HepG2 (cell line): ENCODE results near the gene WIZ. TPM values are rescaled to one million over a fixed set of nuclear protein-coding genes. Genes with fewer than 3 reads are reported as not detected.

Experiments used
- BCL6 ChIP-seq: IDR thresholded peaks from 2 replicates; pipeline ENCODE4 v1.6.1; 2016; ENCODE audit warnings: missing genetic modification reagents, missing compliant biosample characterization
- BRD4 ChIP-seq: sonication (generic); formaldehyde crosslinking; IDR thresholded peaks from 2 replicates; pipeline ENCODE4 v1.4.0; 2020; ENCODE audit warnings: missing genetic modification reagents
- CCDC6 ChIP-seq: sonication (generic); formaldehyde crosslinking; IDR thresholded peaks from 2 replicates; pipeline ENCODE4 v1.8.1; 2022; ENCODE audit warnings: mild to moderate bottlenecking, missing genetic modification reagents, moderate library complexity
- CREB3 ChIP-seq: sonication (generic); formaldehyde crosslinking; IDR thresholded peaks from 2 replicates; pipeline ENCODE4 v1.5.0; 2020; ENCODE audit warnings: missing genetic modification reagents
- HNRNPUL1 ChIP-seq: fragments of 200-400 bp; formaldehyde crosslinking; IDR thresholded peaks from 2 replicates; pipeline ENCODE4 v1.6.1; 2017; ENCODE audit warnings: low read depth, mild to moderate bottlenecking, low read length, moderate library complexity
- IRF9 ChIP-seq: sonication (generic); formaldehyde crosslinking; IDR thresholded peaks from 2 replicates; pipeline ENCODE4 v1.8.0; 2022; ENCODE audit warnings: missing genetic modification reagents, mild to moderate bottlenecking, borderline replicate concordance
- NCOA5 ChIP-seq: sonication (generic); formaldehyde crosslinking; IDR thresholded peaks from 2 replicates; pipeline ENCODE4 v1.4.0; 2020; ENCODE audit warnings: missing genetic modification reagents
- RBM22 ChIP-seq: fragments of 200-400 bp; formaldehyde crosslinking; optimal IDR thresholded peaks from 2 replicates; pipeline ENCODE3; 2017; ENCODE audit warnings: mild to moderate bottlenecking, low read length, moderate library complexity
- SAP130 ChIP-seq: IDR thresholded peaks from 2 replicates; pipeline ENCODE4 v1.6.1; 2016; ENCODE audit warnings: low read depth
- SP1 ChIP-seq, 2 experiments: fragments of 450-650 bp in 1 of 2; sonication (generic) in 1 of 2; formaldehyde crosslinking in 1 of 2; IDR thresholded peaks; 2 replicates each; pipeline versions ENCODE4 v1.4.0 to v1.6.1; 2016 to 2020; ENCODE audit warnings: missing genetic modification reagents in 1 of 2
- TCF12 ChIP-seq, 2 experiments: fragments of 450-650 bp in 1 of 2; sonication (generic) in 1 of 2; formaldehyde crosslinking in 1 of 2; IDR thresholded peaks; 2 replicates each; pipeline versions ENCODE4 v1.6.1 to v1.8.0; 2017 to 2022; ENCODE audit warnings: antibody characterized with exemption in 1 of 2, mild to moderate bottlenecking in 1 of 2, missing genetic modification reagents in 1 of 2, moderate library complexity in 1 of 2
- YY1 ChIP-seq: IDR thresholded peaks from 2 replicates; pipeline ENCODE4 v1.6.1; 2011; ENCODE audit warnings: low read length, low read depth, moderate library complexity, mild to moderate bottlenecking; ENCODE audit not compliant: insufficient read depth, insufficient replicate concordance
- ZNF615 ChIP-seq: sonication (generic); formaldehyde crosslinking; IDR thresholded peaks from 2 replicates; pipeline ENCODE4 v1.5.0; 2020; ENCODE audit warnings: mild to moderate bottlenecking, missing genetic modification reagents, borderline replicate concordance
- ZNF737 ChIP-seq: sonication (generic); formaldehyde crosslinking; IDR thresholded peaks from 2 replicates; pipeline ENCODE4 v1.5.0; 2020; ENCODE audit warnings: missing genetic modification reagents, mild to moderate bottlenecking, borderline replicate concordance
- ZNF761 ChIP-seq: sonication (generic); formaldehyde crosslinking; conservative IDR thresholded peaks from 2 replicates; pipeline ENCODE4 v1.4.0; 2020; ENCODE audit warnings: mild to moderate bottlenecking, missing genetic modification reagents
- ZZZ3 ChIP-seq: sonication (generic); formaldehyde crosslinking; IDR thresholded peaks from 2 replicates; pipeline ENCODE4 v1.4.0; 2020; ENCODE audit warnings: missing genetic modification reagents, mild to moderate bottlenecking, borderline replicate concordance
- polyA plus RNA-seq, 8 experiments: library from polyadenylated mRNA; depleted of rRNA in 3 of 8; stranded (reverse) in 7 of 8; unstranded in 1 of 8; fragments of >200 nt; fragmentation: Illumina TruSeq in 4 of 8; extraction: Trizol in 4 of 8; gene quantifications; 2 replicates each; pipeline versions ENCODE4 v1.2.1 to v1.2.3, GENCODE V29; 2011 to 2016; ENCODE audit warnings: low read depth in 4 of 8, missing spikeins in 1 of 8, mixed read lengths in 1 of 8; ENCODE audit not compliant: insufficient read depth in 1 of 8
- total RNA-seq, 5 experiments: library from RNA; depleted of rRNA; stranded (reverse); fragments of >200 nt; fragmentation: Illumina TruSeq; extraction: Trizol; gene quantifications; 2 replicates each; pipeline ENCODE4 v1.2.3, GENCODE V29; 2016; ENCODE audit warnings: low read depth in 1 of 5
- TF ChIP-seq, protein P1 (sequence below): fragments of 450-650 bp; IDR thresholded peaks from 2 replicates; pipeline ENCODE4 v1.6.1; 2016
- TF ChIP-seq, protein P2 (sequence below): sonication (generic); formaldehyde crosslinking; IDR thresholded peaks from 2 replicates; pipeline ENCODE4 v1.4.0; 2020; ENCODE audit warnings: mild to moderate bottlenecking, missing genetic modification reagents
- TF ChIP-seq, protein P3 (sequence below): sonication (generic); formaldehyde crosslinking; IDR thresholded peaks from 2 replicates; pipeline ENCODE4 v1.5.0; 2020; ENCODE audit warnings: missing genetic modification reagents

The WIZ gene
- total and polyA plus RNA-seq, 2 of the 13 experiments (the other 11 are each of a cell fraction or from before 2014, with no cell fraction given) = 4.7 to 4.8 TPM

GRCh38 chr19:15379999-15380647 is 69.6 kb downstream of the WIZ start (continued):
- TF ChIP-seq, protein P1, sequence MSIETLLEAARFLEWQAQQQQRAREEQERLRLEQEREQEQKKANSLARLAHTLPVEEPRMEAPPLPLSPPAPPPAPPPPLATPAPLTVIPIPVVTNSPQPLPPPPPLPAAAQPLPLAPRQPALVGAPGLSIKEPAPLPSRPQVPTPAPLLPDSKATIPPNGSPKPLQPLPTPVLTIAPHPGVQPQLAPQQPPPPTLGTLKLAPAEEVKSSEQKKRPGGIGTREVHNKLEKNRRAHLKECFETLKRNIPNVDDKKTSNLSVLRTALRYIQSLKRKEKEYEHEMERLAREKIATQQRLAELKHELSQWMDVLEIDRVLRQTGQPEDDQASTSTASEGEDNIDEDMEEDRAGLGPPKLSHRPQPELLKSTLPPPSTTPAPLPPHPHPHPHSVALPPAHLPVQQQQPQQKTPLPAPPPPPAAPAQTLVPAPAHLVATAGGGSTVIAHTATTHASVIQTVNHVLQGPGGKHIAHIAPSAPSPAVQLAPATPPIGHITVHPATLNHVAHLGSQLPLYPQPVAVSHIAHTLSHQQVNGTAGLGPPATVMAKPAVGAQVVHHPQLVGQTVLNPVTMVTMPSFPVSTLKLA = 0 out of 2 replicates have a peak, but pooled peaks have one; percentile 1
- TF ChIP-seq BRD4 (CRISPR knock-in tag) (peak; percentile 40; the same call in 1 of the 2 replicates), ZNF737 (CRISPR knock-in tag) (no peak), ZNF761 (CRISPR knock-in tag) (no peak; the same call in 1 of the 2 replicates), BCL6 (CRISPR knock-in tag) (no peak), IRF9 (CRISPR knock-in tag) (no peak), SAP130 (peak; percentile 59), ZZZ3 (CRISPR knock-in tag) (no peak), YY1 (no peak), CCDC6 (no peak), TCF12 (IDR thresholded peaks at IDR 0.05) (no peak), TCF12 (CRISPR knock-in tag; IDR thresholded peaks at IDR 0.05) (no peak), CREB3 (no peak), ZNF615 (CRISPR knock-in tag) (peak; percentile 47; the same call in 1 of the 2 replicates), SP1 (IDR thresholded peaks at IDR 0.05) (no peak), SP1 (CRISPR knock-in tag; IDR thresholded peaks at IDR 0.05) (no peak; the same call in 1 of the 2 replicates), HNRNPUL1 (no peak), NCOA5 (CRISPR knock-in tag) (no peak), RBM22 (peak; percentile 13)
- TF ChIP-seq, protein P2, sequence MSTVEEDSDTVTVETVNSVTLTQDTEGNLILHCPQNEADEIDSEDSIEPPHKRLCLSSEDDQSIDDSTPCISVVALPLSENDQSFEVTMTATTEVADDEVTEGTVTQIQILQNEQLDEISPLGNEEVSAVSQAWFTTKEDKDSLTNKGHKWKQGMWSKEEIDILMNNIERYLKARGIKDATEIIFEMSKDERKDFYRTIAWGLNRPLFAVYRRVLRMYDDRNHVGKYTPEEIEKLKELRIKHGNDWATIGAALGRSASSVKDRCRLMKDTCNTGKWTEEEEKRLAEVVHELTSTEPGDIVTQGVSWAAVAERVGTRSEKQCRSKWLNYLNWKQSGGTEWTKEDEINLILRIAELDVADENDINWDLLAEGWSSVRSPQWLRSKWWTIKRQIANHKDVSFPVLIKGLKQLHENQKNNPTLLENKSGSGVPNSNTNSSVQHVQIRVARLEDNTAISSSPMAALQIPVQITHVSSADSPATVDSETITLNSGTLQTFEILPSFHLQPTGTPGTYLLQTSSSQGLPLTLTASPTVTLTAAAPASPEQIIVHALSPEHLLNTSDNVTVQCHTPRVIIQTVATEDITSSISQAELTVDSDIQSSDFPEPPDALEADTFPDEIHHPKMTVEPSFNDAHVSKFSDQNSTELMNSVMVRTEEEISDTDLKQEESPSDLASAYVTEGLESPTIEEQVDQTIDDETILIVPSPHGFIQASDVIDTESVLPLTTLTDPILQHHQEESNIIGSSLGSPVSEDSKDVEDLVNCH = no peak
- TF ChIP-seq, protein P3, sequence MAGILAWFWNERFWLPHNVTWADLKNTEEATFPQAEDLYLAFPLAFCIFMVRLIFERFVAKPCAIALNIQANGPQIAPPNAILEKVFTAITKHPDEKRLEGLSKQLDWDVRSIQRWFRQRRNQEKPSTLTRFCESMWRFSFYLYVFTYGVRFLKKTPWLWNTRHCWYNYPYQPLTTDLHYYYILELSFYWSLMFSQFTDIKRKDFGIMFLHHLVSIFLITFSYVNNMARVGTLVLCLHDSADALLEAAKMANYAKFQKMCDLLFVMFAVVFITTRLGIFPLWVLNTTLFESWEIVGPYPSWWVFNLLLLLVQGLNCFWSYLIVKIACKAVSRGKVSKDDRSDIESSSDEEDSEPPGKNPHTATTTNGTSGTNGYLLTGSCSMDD = no peak
